Suppressor macrophage treated with lipopolysaccharide for 1 hour (primary cell): ENCODE data around the gene SH3PXD2B.
A peak's percentile ranks its signal among the peaks of the same experiment; 100 is the strongest.
"Not testable (repeated sequence)": the region's sequence is repeated elsewhere in the genome, so short reads cannot be mapped to it uniquely, and the experiment has no call there.

Experiments used
- DNase-seq, 3 donors: peaks; one replicate each; pipeline ENCODE4 v3.0.0-alpha.2; 2020 to 2022

The SH3PXD2B gene

GRCh38 chr5:172415362-172416275 is 38.7 kb downstream of the SH3PXD2B start:
- DNase-seq, result no peak

DNA sequence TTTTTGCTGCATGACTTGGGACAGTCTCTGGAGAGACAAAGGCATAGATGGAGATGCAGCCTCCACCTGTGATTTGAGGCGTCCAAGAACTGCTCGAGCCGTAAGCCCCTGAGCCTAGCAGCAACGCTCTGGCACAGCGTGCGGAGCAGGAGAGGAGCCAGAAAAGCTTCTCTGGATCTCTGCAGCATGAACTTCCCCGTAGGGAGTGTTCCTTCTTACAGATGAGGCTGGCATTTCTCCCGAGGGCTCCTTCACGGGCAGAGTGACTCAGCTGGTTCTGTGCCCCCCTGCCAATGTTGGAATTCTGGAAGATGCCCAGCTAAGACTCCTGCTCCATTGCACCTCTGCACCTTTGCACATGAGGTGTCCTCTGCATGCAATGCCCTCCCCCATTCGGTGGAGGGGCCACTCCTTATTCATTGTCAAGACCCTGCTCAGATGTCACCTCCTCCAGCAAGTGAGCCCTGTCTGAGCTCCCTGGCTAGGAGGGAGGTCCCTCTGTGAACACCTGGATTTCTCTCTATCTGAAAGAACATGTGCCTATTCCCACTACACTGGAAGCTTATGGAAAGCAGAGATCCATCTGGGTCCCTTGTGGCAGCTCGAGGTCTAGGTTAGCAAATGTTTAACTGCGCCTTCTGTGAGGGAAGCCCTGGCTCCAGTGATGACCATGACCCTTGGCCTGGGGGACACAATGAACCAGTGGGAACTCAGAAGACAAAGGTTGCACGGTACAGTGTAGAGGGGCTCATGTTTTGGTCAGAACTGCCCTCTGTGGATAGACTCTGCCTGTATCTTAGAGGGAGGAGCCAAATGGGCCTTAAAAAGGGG is 39.6 kb downstream of the SH3PXD2B start:
- peak in 1 of 3 donors; percentile 30 for DNase-seq

DNA sequence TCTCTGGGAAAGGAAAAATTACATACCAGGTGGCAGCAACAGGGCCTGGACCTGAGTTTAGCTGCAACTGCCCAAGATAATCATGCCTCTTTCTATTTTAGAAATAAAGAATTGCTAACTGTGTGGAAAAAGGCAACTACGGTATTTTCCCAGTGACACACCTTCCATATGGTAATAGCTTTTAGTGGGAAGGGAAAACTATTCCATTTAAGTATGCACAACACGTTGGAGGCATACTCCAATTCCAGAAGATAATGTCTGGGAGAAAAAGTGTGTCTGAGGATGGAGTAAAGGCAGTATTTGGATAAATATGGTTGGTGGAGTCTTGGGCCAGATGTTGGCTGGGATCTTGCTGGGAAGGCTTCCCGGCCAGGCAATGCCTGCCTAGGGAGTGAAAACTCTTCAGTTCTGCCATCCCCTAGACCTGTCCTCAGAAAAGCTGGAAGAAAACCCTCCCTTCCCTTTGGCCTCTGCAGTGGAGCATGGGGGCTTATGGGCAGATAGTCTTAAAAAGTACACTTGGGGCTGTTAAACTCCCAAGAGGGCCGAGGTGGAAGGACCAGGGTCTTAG is 40.6 kb downstream of the SH3PXD2B start:
- no peak for DNase-seq

- peak; percentile 86 to 97 (median 95) for DNase-seq
Measured at GRCh38 chr5:172412724-172413286, 41.5 kb downstream of the SH3PXD2B start.

GRCh38 chr5:172411484-172412072 is 42.7 kb downstream of the SH3PXD2B start:
- DNase-seq, result peak; percentile 56 to 74 (median 67)

DNA sequence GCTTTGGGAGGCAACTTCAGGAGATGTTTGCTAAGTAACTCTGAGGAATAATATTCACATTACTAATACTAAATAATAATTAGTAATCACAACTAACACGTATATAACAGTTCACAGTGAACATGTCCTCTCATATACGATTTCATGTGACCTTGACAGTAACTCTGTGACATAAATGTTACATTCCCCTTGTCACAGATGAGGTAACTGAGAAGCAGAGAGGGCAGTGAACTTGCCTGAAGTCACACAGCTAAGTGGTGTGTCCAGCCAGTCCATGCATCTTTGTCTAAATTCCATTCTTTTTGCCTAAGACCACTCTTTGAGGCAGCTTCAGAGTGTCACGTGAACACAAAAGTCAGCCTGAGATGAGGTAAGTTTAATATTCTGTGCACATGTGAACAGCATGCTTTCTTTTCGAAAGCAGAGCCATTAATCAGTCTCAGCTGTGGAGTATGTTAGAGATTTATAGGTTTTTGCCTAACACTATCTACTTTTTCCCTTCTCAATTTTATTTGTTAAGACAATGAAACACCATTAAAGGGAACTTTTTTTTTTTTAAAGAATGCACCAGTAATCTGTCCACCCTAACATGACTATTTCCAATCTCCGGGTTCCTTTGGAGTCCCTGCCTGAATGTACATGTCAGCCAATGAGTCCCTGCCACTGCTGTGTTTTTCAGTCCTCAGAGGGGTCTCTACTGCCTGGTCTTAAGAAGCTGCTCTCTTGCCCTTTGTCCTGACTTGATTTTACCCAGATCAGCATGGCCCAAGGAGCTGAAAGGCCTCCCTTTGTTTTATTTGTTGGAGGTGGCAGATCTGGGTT is 43.5 kb downstream of the SH3PXD2B start:
- DNase-seq, result peak in 2 of 3 donors; percentile 62 to 67

DNA sequence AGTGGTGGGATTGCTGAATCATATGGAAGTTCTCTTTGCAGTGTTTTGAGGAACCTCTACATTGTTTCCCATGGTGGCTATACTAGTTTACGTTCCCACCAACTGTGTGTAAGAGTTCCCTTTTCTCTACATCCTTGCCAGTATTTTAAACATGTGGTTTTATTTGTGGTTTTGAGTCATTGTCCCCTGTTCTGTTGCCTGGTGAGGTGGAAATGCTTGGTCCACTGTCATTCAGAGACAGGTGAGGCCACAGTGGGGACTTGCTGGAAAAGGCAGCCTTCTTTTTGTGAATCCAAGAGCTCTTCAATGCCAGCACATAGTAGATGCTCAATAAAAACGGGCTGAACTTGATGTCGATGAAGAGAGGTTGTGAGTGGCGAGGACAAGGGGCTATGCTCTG is 44.2 kb downstream of the SH3PXD2B start:
- peak; percentile 80 to 96 (median 92) for DNase-seq

DNA sequence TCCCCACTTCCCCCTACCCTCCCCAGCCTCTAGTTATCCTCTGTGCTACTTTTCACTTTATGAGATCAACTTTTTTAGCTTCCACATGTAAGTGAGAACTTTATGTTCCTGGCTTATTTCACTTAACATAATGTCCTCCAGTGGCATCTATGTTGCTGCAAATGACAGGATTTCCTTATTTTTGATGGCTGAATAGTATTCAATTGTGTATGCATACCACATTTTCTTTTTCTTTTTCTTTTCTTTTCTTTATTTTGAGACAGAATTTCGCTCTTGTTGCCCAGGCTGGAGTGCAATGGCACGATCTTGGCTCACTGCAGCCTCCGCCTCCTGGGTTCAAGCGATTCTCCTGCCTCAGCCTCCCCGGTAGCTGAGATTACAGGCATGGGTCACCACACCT is 44.8 kb downstream of the SH3PXD2B start:
- peak in 2 of 3 donors; percentile 22 to 42 for DNase-seq

DNA sequence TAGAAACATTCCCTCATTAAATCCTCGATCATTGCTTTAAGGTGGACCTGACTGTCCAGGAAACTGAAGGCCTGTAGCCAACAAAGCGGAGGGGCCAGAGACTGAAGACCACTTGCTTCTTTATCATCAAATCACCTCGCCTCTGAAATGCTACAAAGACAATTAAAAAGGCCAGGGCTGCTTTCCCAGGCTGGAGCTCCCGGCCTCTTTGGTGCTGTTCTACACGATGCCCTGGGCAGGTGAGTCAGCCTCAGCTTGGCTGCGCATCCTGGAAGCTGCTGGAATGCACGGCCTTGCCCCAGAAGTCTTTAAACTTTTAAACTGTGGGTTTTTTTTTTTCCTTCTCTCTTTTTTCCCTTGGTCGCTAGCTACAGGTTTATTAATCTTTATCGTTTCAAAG is 46.5 kb downstream of the SH3PXD2B start:
- DNase-seq, result no peak

DNA sequence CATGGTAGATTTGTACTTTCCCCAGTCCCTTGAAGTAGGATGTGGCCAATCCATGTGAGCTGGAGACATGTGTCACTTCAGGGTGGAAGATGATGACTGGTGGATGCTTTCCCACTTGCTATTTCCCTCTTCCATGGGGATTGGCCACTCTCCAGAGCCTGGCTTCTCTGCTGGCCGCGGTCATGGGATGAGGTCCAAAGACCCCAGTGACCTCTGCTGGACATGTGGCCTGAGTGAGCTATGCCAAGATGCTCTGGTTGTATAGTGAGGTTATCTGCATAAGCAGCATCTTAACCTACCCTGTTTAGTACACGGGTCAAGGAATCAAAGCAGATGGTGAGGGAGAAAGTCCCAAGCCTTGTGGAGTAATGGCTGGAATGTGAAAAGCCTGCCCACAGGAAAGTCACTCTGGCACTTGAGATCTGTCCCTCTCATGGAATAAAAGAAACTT is 47.1 kb downstream of the SH3PXD2B start:
- peak; percentile 52 to 62 (median 55) for DNase-seq

DNA sequence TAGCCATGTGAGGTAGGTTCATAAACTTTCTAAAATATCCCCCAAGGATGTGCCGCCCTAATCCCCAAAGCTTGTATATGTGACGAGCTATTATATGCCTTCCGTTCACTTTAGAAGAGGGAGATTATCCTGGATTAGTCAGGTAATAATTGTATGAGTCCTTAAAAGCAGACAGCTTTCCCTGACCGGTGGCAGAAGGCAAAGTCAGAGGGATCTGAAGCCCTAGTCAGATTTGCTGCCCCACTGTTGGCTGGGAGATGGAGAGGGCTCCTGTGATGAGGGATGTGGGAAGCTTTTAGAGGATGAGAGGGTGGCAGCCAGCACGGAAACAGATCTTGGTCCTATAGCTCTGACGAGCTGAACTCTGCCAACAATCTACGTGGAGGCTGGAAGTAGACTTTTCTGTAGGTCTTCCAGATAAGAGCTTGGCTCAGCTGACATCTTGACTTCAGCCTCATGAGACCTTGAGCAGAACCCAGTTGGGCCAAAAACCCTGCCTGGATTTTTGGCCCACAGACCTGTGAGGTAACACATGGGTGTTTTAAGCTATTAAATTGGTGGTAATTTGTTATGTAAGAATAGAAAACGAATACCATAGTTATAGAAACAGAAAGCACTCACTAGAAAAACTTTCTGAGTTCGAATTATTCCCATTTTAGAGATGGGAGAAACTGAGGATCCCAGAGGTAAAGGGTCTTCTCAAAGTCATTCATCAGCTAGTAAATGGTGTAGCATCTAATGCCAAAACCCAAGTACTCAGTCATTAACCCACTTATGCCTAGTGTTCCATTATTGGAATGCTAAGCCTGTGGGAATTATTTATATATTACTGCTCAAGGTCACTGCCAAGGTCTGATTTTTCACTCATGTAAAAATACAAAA is 48.9 kb downstream of the SH3PXD2B start:
- DNase-seq, result no peak

DNA sequence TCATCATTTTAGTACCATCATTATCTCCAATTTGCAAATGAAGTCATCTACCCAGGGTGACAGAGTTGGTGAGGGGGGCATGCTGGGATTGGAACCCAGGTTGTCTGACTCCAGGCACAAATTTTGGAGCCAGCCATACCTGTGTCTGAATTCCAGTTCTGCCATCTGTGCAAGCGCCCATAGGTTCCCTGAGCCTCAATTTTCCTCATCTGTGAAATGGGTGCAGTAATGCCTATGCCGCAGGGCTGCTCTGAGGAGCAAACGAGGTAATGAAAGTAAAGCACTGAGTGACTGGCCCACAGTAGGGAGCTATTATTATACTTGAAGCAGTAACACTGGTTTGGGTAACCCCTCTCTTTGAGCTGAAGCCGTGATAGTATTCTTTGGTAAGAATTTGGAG is 49.6 kb downstream of the SH3PXD2B start:
- no peak for DNase-seq

GRCh38 chr5:172403817-172404216 is 50.5 kb downstream of the SH3PXD2B start:
- no peak for DNase-seq

GRCh38 chr5:172403189-172403796 is 51.0 kb downstream of the SH3PXD2B start:
- DNase-seq, result no peak

DNA sequence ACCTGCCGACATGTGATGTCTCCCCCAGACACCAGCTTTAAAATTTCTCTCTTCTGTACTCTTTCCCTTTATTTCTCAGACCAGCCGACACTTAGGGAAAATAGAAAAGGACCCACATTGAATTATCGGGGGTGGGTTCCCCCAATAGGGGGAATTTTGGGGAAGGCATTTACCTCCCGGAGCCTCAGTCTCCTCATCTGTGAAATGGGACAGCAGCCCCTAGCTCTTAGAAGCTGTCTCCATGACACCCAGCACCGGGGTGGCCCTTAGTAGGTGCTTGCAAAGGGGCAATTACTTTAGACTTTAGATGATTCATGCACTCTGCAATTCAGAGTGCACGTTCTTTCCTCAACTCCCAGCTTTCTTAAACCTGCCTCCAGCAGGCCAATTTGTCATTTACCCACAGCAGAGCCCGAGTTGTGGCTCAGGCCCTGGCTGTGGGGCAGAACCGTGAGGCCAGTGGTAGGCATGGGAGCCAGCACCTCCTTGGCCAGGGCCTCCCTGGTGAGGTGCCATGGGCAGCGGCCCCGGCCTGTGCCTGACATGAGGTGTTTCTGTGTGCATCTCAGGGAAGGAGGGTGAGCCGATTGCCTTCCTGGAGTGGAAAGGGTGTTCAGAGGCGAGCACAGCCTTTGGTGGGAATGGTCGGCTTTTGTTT is 51.7 kb downstream of the SH3PXD2B start:
- DNase-seq, result no peak

GRCh38 chr5:172402031-172402430 is 52.3 kb downstream of the SH3PXD2B start:
- DNase-seq, result not testable (repeated sequence)

DNA sequence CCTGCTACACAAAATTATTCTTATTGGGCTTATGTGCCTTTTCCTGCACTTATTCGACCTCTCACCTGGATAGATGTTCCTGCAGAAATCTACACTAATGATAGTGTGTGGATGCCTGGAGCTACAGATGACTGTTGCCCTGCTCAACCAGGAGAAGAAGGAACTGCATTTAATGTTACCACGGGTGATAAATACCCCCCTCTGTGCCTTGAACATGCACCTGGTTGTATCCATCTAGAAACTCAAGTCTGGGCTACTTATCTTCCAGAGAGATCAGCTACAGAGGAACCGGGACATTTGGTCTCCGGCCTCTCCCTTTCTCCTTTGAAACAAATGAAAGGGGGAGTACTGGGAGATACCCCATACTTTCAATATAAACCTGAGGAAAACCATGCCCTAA is 54.5 kb downstream of the SH3PXD2B start:
- no peak for DNase-seq

DNA sequence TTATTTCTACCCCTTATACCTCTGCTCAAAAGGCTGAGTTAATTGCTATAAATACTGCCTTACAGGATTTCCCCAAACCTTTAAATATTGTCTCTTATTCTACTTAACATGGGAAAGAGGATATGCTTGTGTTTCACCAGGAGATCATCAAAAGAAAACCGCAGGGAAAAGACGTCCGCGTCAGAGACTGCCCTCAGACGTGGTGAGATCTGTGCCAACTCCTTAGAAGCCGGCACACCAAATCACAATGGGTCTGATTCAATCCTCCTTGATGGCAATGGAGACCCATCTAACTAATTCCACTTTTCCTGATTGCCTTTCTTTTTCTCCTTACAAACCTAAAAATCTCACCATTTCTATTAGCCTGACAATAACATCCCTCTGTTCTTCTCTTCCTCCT is 55.0 kb downstream of the SH3PXD2B start:
- DNase-seq, result no peak

GRCh38 chr5:172398645-172399044 is 55.7 kb downstream of the SH3PXD2B start:
- DNase-seq, result not testable (repeated sequence)
